Osteoblast (primary cell): ENCODE results near the gene PADI6. TPM values are rescaled to one million over a fixed set of nuclear protein-coding genes. Genes with fewer than 3 reads are reported as not detected.
A peak's percentile ranks its signal among the peaks of the same experiment; 100 is the strongest.

ENCODE experiments used
- DNase-seq: peaks from one replicate; pipeline ENCODE4 v3.0.0; 2011; ENCODE audit warnings: low spot score, mixed read lengths; ENCODE audit not compliant: insufficient read length; ENCODE audit errors: missing footprints
- H2AFZ ChIP-seq: 2 replicates; pipeline ENCODE4 v1.6.0; 2011; ENCODE audit warnings: mild to moderate bottlenecking, low read length
- H3K27ac ChIP-seq: 2 replicates; pipeline ENCODE4 v1.5.1; 2011; ENCODE audit warnings: mild to moderate bottlenecking, low read depth, low read length, moderate library complexity
- H3K27me3 ChIP-seq: 2 replicates; pipeline ENCODE4 v1.6.0; 2012; ENCODE audit warnings: mild to moderate bottlenecking, control low read depth, inconsistent platforms, low read length, moderate library complexity; ENCODE audit not compliant: insufficient read depth
- H3K36me3 ChIP-seq: 2 replicates; pipeline ENCODE4 v1.5.1; 2011; ENCODE audit warnings: mild to moderate bottlenecking, low read length, control low read depth, moderate library complexity; ENCODE audit not compliant: insufficient read depth
- H3K4me1 ChIP-seq: 2 replicates; pipeline ENCODE4 v1.5.1; 2011; ENCODE audit warnings: mild to moderate bottlenecking, low read length, control low read depth, moderate library complexity; ENCODE audit not compliant: insufficient read depth
- H3K4me2 ChIP-seq: 2 replicates; pipeline ENCODE4 v1.6.0; 2011; ENCODE audit warnings: mild to moderate bottlenecking, low read length; ENCODE audit not compliant: insufficient read depth
- H3K4me3 ChIP-seq: fragments of 200-600 bp; sonication (generic); 3 replicates; pipeline ENCODE4 v1.5.1; 2012; ENCODE audit warnings: mild to moderate bottlenecking, low read length, inconsistent platforms; ENCODE audit not compliant: insufficient read depth
- H3K79me2 ChIP-seq: 2 replicates; pipeline ENCODE4 v1.6.0; 2012; ENCODE audit warnings: mild to moderate bottlenecking, low read length, control low read depth, inconsistent platforms; ENCODE audit not compliant: insufficient read depth
- H3K9me3 ChIP-seq: 2 replicates; pipeline ENCODE4 v1.5.1; 2011; ENCODE audit warnings: low read depth, low read length, control low read depth
- H4K20me1 ChIP-seq: 2 replicates; pipeline ENCODE4 v1.6.0; 2012; ENCODE audit warnings: mild to moderate bottlenecking, low read length, control low read depth; ENCODE audit not compliant: insufficient read depth
- total RNA-seq: library from RNA; depleted of rRNA; stranded (reverse); fragments of >200 nt; gene quantifications from 2 replicates; pipeline ENCODE4 v1.2.3, GENCODE V29; 2012
- TF ChIP-seq, protein P1 (sequence below): IDR thresholded peaks from 2 replicates; pipeline ENCODE4 v1.5.1; 2011; ENCODE audit warnings: mild to moderate bottlenecking, low read depth, low read length, moderate library complexity; ENCODE audit errors: extremely low read depth

PADI6 gene
- total RNA-seq, 1 donor, result not detected

DNA sequence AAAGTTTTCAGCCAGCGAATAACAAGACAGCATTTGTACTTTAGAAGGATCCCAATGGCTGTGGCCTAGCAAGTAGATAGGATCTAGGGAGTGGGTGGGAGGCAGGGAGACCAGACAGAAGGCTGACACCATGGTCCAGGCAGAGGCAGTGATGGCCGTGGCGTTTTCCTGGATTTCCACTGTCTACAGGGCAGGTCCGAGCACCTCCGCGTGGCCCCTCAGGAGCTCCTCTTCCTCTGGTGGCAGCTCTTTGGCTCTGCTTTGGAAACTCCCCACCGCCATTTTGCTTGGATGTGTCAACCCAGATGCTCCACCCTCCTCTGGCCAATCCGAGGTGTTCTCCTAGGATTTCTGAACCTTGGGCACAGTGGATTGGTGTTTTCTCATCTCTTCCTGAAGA is 38.9 kb upstream of the PADI6 start:
- H3K9me3 ChIP-seq, result no peaks in the 10 kb centered on the region
- H4K20me1 ChIP-seq, result no peaks in the 10 kb centered on the region
- H3K4me3 ChIP-seq, result no peak overlapping the region
- H3K79me2 ChIP-seq, result no peaks in the 10 kb centered on the region
- no peak overlapping the region for H3K4me2 ChIP-seq
- no peak for DNase-seq
- H3K27ac ChIP-seq, result no peak overlapping the region
- no peak overlapping the region for H2AFZ ChIP-seq
- H3K27me3 ChIP-seq, result peaks cover 18% of the 10 kb centered on the region
- H3K4me1 ChIP-seq, result no peaks in the 10 kb centered on the region
- H3K36me3 ChIP-seq, result no peaks in the 10 kb centered on the region
- TF ChIP-seq, protein P1, sequence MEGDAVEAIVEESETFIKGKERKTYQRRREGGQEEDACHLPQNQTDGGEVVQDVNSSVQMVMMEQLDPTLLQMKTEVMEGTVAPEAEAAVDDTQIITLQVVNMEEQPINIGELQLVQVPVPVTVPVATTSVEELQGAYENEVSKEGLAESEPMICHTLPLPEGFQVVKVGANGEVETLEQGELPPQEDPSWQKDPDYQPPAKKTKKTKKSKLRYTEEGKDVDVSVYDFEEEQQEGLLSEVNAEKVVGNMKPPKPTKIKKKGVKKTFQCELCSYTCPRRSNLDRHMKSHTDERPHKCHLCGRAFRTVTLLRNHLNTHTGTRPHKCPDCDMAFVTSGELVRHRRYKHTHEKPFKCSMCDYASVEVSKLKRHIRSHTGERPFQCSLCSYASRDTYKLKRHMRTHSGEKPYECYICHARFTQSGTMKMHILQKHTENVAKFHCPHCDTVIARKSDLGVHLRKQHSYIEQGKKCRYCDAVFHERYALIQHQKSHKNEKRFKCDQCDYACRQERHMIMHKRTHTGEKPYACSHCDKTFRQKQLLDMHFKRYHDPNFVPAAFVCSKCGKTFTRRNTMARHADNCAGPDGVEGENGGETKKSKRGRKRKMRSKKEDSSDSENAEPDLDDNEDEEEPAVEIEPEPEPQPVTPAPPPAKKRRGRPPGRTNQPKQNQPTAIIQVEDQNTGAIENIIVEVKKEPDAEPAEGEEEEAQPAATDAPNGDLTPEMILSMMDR, result no peak

DNA sequence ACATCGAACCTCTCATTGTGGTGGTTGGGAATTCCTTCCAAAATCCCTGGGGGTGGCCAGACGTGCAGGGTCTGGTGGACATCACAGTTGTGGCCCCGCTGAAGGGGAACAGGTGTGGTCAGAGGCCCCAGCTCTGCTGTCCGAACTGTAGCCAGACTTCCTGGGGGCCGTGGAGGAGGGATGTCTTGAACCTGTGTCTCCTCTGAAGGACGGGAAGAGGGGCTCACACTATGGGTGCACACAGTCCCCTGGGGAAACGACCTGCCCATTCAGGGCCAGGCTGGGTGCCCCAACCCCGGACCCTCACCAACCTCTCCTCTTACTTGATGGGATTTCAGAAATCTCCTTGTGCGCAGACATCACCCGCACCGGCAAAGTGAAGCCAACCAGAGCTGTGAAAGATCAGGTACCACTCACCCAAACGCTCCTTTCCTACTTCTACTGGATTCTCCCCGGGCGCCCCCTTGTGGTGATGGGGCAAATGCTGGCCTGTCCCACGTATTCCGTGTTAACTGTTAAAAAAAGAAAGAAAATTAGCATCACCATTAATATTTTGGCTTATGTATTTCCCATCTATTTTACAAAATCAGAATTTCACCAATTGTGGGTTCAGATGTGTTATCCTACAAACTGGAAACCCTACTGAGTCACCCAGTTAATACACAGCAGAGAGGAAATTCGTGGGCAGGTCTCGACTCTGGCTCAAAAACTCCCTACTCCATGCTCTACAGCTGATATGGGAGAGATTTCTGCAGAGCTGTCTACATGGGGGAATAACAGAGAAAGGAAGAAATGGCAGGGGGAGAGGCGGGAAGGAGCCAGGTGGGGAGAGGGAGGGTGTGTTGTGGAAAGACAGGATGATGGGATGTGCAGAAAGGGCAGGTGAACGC is 35.9 kb upstream of the PADI6 start:
- H3K27me3 ChIP-seq, result peaks cover 14% of the 10 kb centered on the region
- DNase-seq, result peak; percentile 92
- no peaks in the 10 kb centered on the region for H3K4me1 ChIP-seq
- H3K9me3 ChIP-seq, result no peaks in the 10 kb centered on the region
- no peaks in the 10 kb centered on the region for H4K20me1 ChIP-seq
- H2AFZ ChIP-seq, result no peak overlapping the region
- H3K79me2 ChIP-seq, result no peaks in the 10 kb centered on the region
- no peak overlapping the region for H3K4me2 ChIP-seq
- H3K4me3 ChIP-seq, result no peak overlapping the region
- TF ChIP-seq, protein P1, result peak; percentile 95
- H3K27ac ChIP-seq, result no peak overlapping the region
- H3K36me3 ChIP-seq, result no peaks in the 10 kb centered on the region

DNA sequence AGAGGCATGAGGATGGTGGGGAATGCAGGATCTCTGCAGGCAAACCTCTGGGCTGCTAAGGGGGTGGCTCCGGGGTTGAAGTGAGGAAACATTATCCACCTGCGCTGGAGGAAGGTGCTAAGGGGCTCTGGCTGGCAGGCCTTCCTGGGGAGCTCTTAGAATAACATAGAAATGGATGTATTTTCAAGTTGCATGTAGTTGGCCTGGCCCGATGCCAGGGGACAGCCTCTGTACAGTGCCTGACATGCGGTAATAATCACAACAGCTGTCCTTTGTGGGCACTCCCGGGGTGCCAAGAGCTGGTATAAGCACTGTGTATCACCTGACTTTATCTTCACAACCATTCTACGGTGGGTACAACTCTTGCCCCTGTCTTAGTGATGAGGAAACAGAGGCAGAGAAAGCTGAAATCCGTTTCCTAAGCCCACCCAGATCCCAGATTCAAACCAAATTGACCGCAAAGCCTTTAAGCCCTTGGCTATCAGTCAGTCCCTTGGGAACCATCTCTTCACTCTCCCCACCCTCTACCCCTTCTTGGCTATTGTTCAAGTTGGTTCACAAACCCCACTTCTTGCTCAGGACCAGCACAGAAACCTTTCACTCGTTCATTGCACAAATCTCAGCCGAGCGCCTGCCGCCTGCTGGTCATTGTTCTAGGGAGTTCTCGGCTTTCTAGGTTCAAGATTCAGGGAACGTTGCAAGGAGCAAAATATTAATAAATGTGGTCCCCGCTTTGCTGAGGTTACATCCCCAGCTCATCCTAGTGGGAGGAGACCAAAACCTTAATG is 33.1 kb upstream of the PADI6 start:
- TF ChIP-seq, protein P1, result peak; percentile 31
- Histone ChIP-seq H3K27me3 (peaks cover 11% of the 10 kb centered on the region), H3K27ac (no peak overlapping the region)

DNA sequence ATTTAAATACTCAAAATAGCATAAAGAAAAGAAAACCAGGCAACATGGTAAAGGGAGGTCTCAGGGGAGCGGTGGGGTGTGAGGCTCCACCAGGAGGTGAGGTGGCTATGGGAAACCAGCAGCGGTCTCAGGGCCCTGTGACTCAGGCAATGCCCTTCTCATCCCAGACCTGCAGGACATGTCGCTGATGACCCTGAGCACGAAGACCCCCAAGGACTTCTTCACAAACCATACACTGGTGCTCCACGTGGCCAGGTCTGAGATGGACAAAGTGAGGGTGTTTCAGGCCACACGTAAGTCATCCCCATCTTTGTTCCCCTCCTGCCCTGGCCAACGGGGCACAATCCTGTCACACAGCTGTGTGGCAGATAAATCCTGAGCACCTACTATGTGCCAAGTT is 32.5 kb upstream of the PADI6 start:
- Histone ChIP-seq H3K36me3 (no peaks in the 10 kb centered on the region), H3K4me3 (no peak overlapping the region), H3K27ac (no peak overlapping the region), H3K79me2 (no peaks in the 10 kb centered on the region), H2AFZ (no peak overlapping the region), H3K27me3 (peaks cover 11% of the 10 kb centered on the region), H3K4me1 (no peaks in the 10 kb centered on the region), H3K4me2 (no peak overlapping the region), H4K20me1 (no peaks in the 10 kb centered on the region), H3K9me3 (no peaks in the 10 kb centered on the region)
- no peak for DNase-seq
- TF ChIP-seq, protein P1, result no peak

More for the DNA sequence above, 33.1 kb upstream of the PADI6 start:
- DNase-seq, result no peak
- Histone ChIP-seq H3K79me2 (no peaks in the 10 kb centered on the region), H2AFZ (no peak overlapping the region), H3K36me3 (no peaks in the 10 kb centered on the region), H3K4me2 (no peak overlapping the region), H3K9me3 (no peaks in the 10 kb centered on the region), H4K20me1 (no peaks in the 10 kb centered on the region), H3K4me1 (no peaks in the 10 kb centered on the region), H3K4me3 (no peak overlapping the region)
